Hepatic stellate cell (primary cell): Measurements from ENCODE around the gene CRYGN.

Source experiments
- DNase-seq: peaks from one replicate; pipeline ENCODE4 v3.0.0; 2011; ENCODE audit warnings: low spot score

The CRYGN gene

DNA sequence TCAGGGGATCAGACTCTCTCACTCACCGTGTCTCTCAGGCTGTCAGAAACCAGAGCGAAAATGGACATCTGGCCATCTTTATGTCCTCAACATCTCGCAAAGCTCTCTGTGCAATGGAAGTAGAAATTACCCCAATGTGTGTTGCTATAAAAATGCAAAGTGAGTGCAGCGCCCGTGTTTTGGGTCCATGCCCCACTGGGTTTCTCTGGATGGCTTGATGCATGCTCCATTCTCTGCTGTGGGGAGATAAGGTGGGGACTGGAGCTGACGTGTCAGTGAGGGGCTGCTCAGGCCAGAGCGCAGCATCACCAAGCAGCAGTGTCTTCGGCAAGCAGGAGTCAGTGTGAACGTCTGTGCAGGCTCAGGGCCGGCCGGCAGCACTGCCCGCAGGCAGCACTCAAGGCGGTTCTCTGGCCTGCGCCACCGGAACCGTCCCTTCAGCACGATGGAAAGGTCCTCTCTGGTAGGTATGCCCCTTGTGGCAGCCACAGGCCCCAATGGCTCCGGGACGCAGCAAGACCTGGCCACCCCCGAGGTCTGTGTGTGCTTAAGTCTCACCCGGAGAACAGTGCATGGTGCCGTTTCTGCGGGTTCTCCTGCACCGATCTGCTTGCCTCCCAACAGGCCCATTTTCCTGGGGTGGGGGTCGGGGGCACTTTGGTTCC, 60.3 kb downstream of the CRYGN start:
- DNase-seq = no peak

DNA sequence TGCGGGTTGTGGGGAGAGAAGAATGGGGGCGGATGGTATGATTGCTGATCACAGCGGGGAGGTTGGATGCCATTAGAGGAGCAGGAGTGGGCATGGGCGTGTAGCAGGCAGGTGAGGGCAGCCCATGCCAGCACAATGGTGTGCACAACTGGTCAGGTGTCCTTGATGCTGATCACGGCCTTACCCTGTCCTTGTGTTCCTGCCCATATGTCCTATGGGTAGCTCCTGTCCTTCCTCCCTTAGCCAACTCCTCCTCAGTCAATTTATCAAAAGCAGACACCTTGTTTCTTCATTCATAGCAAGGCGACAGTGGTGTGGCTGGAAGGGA, 60.8 kb downstream of the CRYGN start:
- no peak for DNase-seq
